Neural cell (in vitro differentiated cells): ENCODE data around the gene BPTF. TPM values are rescaled to one million over a fixed set of nuclear protein-coding genes. Genes with fewer than 3 reads are reported as not detected.

Source experiments
- H2AFZ ChIP-seq: fragments of 200-600, 300-800 bp; sonication (generic), shearing (Covaris generic); 2 replicates; pipeline ENCODE4 v1.6.0; 2014; ENCODE audit warnings: low read depth, mild to moderate bottlenecking, antibody characterized with exemption, low read length, moderate library complexity
- H3F3A ChIP-seq: fragments of 200-600 bp; shearing (Covaris generic); 2 replicates; pipeline ENCODE4 v1.6.1; 2016; ENCODE audit warnings: mild to moderate bottlenecking, moderate library complexity, mixed read lengths, antibody characterized with exemption, low read length; ENCODE audit not compliant: insufficient read depth, poor library complexity, severe bottlenecking
- H3K27ac ChIP-seq: fragments of 200-600, 300-800 bp; sonication (generic), shearing (Covaris generic); 2 replicates; pipeline ENCODE4 v1.5.1; 2014; ENCODE audit warnings: mild to moderate bottlenecking, low read length, moderate library complexity
- H3K27me3 ChIP-seq: fragments of 300-800, 200-600 bp; sonication (generic), shearing (Covaris generic); 2 replicates; pipeline ENCODE4 v1.6.0; 2014; ENCODE audit warnings: mild to moderate bottlenecking, low read depth, low read length, moderate library complexity; ENCODE audit not compliant: insufficient read depth
- H3K36me3 ChIP-seq: fragments of 300-800, 200-600 bp; sonication (generic), shearing (Covaris generic); 2 replicates; pipeline ENCODE4 v1.5.1; 2014; ENCODE audit warnings: mild to moderate bottlenecking, antibody characterized with exemption, low read length, moderate library complexity; ENCODE audit not compliant: insufficient read depth
- H3K4me2 ChIP-seq: fragments of 300-800, 200-600 bp; sonication (generic), shearing (Covaris generic); 2 replicates; pipeline ENCODE4 v1.6.0; 2014; ENCODE audit warnings: mild to moderate bottlenecking, low read length
- H3K4me3 ChIP-seq: fragments of 300-800, 200-600 bp; sonication (generic), shearing (Covaris generic); 2 replicates; pipeline ENCODE4 v1.5.1; 2014; ENCODE audit warnings: mild to moderate bottlenecking, low read length, moderate library complexity
- H3K79me2 ChIP-seq: fragments of 200-600 bp; shearing (Covaris generic); replicated peaks from 2 replicates; pipeline ENCODE4 v1.6.0; 2014; ENCODE audit warnings: mild to moderate bottlenecking, low read length, moderate library complexity; ENCODE audit not compliant: insufficient read depth
- H3K9ac ChIP-seq: fragments of 300-800, 200-600 bp; sonication (generic), shearing (Covaris generic); 2 replicates; pipeline ENCODE4 v1.6.1; 2016; ENCODE audit warnings: mild to moderate bottlenecking, low read length, mixed read lengths
- H3K9me2 ChIP-seq: fragments of 200-600 bp; shearing (Covaris generic); 2 replicates; pipeline ENCODE4 v1.6.1; 2016; ENCODE audit warnings: mild to moderate bottlenecking, low read length, mixed read lengths; ENCODE audit not compliant: insufficient read depth
- H3K9me3 ChIP-seq: fragments of 200-600, 300-800 bp; sonication (generic), shearing (Covaris generic); 2 replicates; pipeline ENCODE4 v1.6.1; 2016; ENCODE audit warnings: mild to moderate bottlenecking, mixed run types, low read length, moderate library complexity, mixed read lengths
- H4K20me1 ChIP-seq: fragments of 200-600 bp; shearing (Covaris generic); 2 replicates; pipeline ENCODE4 v1.6.1; 2016; ENCODE audit warnings: mild to moderate bottlenecking, mixed run types; ENCODE audit not compliant: insufficient read depth
- EP300 ChIP-seq: fragments of 450-650 bp; conservative IDR thresholded peaks from 2 replicates; pipeline ENCODE4 v1.6.1; 2014; ENCODE audit warnings: antibody characterized with exemption, mild to moderate bottlenecking, moderate library complexity; ENCODE audit not compliant: poor library complexity, severe bottlenecking
- EZH2 ChIP-seq: fragments of 200-600, 300-800 bp; shearing (Covaris generic), sonication (generic); IDR thresholded peaks from 2 replicates; pipeline ENCODE4 v1.6.1; 2014; ENCODE audit warnings: antibody characterized with exemption, low read length, borderline replicate concordance, mild to moderate bottlenecking; ENCODE audit not compliant: insufficient read depth, poor library complexity, severe bottlenecking
- MXI1 ChIP-seq: fragments of 450-650 bp; conservative IDR thresholded peaks from 2 replicates; pipeline ENCODE4 v1.6.1; 2014; ENCODE audit warnings: antibody characterized with exemption, mild to moderate bottlenecking; ENCODE audit not compliant: poor library complexity, severe bottlenecking
- POLR2AphosphoS5 ChIP-seq: IDR thresholded peaks from 2 replicates; pipeline ENCODE4 v1.6.1; 2012
- RAD21 ChIP-seq: fragments of 450-650 bp; conservative IDR thresholded peaks from 2 replicates; pipeline ENCODE4 v1.6.1; 2014; ENCODE audit warnings: antibody characterized with exemption, mild to moderate bottlenecking, moderate library complexity
- SMC3 ChIP-seq: fragments of 450-650 bp; conservative IDR thresholded peaks from 2 replicates; pipeline ENCODE4 v1.6.1; 2014; ENCODE audit warnings: antibody characterized with exemption, mild to moderate bottlenecking, moderate library complexity; ENCODE audit not compliant: poor library complexity
- TAF1 ChIP-seq: IDR thresholded peaks from 2 replicates; pipeline ENCODE4 v1.6.1; 2012; ENCODE audit warnings: low read depth
- polyA plus RNA-seq: library from polyadenylated mRNA; depleted of rRNA; stranded (reverse); fragments of >200 nt; gene quantifications from 2 replicates; pipeline ENCODE4 v1.2.3, GENCODE V29; 2014
- TF ChIP-seq, protein P1 (sequence below): IDR thresholded peaks from 2 replicates; pipeline ENCODE4 v1.6.1; 2012; ENCODE audit warnings: borderline replicate concordance
- TF ChIP-seq, protein P2 (sequence below): fragments of 450-650 bp; IDR thresholded peaks from 2 replicates; pipeline ENCODE4 v1.5.1; 2014; ENCODE audit warnings: antibody characterized with exemption, mild to moderate bottlenecking, moderate library complexity; ENCODE audit not compliant: poor library complexity, severe bottlenecking

Gene BPTF
- polyA plus RNA-seq, 1 donor from 2014 or later: 46.7 TPM

DNA sequence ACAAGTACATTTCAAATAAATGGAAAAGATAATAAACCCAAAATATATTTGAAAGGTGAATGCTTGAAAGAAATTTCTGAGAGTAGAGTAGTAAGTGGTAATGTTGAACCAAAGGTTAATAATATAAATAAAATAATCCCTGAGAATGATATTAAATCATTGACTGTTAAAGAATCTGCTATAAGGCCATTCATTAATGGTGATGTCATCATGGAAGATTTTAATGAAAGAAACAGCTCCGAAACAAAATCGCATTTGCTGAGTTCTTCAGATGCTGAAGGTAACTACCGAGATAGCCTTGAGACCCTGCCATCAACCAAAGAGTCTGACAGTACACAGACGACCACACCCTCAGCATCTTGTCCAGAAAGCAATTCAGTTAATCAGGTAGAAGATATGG, 86.8 kb downstream of the BPTF start:
- no peaks in the 10 kb centered on the region for H3K9me3 ChIP-seq
- H3K4me2 ChIP-seq: no peak overlapping the region
- peaks cover 11% of the 10 kb centered on the region for H3K36me3 ChIP-seq
- no peak overlapping the region for H2AFZ ChIP-seq
- no peaks in the 10 kb centered on the region for H3F3A ChIP-seq
- no peak overlapping the region for H3K4me3 ChIP-seq
- H3K9ac ChIP-seq: no peak overlapping the region
- H3K27ac ChIP-seq: no peak overlapping the region
- TF ChIP-seq SMC3: no peak
- TF ChIP-seq, protein P1, sequence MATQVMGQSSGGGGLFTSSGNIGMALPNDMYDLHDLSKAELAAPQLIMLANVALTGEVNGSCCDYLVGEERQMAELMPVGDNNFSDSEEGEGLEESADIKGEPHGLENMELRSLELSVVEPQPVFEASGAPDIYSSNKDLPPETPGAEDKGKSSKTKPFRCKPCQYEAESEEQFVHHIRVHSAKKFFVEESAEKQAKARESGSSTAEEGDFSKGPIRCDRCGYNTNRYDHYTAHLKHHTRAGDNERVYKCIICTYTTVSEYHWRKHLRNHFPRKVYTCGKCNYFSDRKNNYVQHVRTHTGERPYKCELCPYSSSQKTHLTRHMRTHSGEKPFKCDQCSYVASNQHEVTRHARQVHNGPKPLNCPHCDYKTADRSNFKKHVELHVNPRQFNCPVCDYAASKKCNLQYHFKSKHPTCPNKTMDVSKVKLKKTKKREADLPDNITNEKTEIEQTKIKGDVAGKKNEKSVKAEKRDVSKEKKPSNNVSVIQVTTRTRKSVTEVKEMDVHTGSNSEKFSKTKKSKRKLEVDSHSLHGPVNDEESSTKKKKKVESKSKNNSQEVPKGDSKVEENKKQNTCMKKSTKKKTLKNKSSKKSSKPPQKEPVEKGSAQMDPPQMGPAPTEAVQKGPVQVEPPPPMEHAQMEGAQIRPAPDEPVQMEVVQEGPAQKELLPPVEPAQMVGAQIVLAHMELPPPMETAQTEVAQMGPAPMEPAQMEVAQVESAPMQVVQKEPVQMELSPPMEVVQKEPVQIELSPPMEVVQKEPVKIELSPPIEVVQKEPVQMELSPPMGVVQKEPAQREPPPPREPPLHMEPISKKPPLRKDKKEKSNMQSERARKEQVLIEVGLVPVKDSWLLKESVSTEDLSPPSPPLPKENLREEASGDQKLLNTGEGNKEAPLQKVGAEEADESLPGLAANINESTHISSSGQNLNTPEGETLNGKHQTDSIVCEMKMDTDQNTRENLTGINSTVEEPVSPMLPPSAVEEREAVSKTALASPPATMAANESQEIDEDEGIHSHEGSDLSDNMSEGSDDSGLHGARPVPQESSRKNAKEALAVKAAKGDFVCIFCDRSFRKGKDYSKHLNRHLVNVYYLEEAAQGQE: no peak
- TF ChIP-seq RAD21: no peak
- no peak for TF ChIP-seq TAF1
- TF ChIP-seq, protein P2, sequence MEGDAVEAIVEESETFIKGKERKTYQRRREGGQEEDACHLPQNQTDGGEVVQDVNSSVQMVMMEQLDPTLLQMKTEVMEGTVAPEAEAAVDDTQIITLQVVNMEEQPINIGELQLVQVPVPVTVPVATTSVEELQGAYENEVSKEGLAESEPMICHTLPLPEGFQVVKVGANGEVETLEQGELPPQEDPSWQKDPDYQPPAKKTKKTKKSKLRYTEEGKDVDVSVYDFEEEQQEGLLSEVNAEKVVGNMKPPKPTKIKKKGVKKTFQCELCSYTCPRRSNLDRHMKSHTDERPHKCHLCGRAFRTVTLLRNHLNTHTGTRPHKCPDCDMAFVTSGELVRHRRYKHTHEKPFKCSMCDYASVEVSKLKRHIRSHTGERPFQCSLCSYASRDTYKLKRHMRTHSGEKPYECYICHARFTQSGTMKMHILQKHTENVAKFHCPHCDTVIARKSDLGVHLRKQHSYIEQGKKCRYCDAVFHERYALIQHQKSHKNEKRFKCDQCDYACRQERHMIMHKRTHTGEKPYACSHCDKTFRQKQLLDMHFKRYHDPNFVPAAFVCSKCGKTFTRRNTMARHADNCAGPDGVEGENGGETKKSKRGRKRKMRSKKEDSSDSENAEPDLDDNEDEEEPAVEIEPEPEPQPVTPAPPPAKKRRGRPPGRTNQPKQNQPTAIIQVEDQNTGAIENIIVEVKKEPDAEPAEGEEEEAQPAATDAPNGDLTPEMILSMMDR: no peak
- no peak for TF ChIP-seq EP300
- TF ChIP-seq POLR2AphosphoS5: no peak
- TF ChIP-seq EZH2: no peak
- TF ChIP-seq MXI1: no peak
- no peaks in the 10 kb centered on the region for H3K79me2 ChIP-seq
- H4K20me1 ChIP-seq: peaks cover 4% of the 10 kb centered on the region
- no peaks in the 10 kb centered on the region for H3K9me2 ChIP-seq
- H3K27me3 ChIP-seq: no peaks in the 10 kb centered on the region

DNA sequence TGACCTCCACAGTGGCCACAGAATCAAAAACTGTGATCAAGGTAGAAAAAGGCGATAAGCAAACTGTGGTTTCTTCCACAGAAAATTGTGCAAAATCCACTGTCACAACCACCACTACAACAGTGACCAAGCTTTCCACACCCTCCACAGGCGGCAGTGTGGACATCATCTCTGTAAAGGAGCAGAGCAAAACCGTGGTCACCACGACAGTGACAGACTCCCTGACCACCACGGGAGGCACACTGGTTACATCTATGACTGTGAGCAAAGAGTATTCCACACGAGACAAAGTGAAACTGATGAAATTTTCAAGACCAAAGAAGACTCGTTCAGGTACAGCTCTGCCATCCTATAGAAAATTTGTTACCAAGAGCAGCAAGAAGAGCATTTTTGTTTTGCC, 87.4 kb downstream of the BPTF start:
- Histone ChIP-seq H2AFZ (no peak overlapping the region), H3K36me3 (peaks cover 11% of the 10 kb centered on the region), H3F3A (no peaks in the 10 kb centered on the region), H3K27me3 (no peaks in the 10 kb centered on the region), H3K9ac (no peak overlapping the region), H3K79me2 (no peaks in the 10 kb centered on the region), H3K4me2 (no peak overlapping the region), H3K9me3 (no peaks in the 10 kb centered on the region), H4K20me1 (peaks cover 4% of the 10 kb centered on the region), H3K9me2 (no peaks in the 10 kb centered on the region), H3K4me3 (no peak overlapping the region), H3K27ac (no peak overlapping the region)
- TF ChIP-seq RAD21 (no peak), POLR2AphosphoS5 (no peak)

DNA sequence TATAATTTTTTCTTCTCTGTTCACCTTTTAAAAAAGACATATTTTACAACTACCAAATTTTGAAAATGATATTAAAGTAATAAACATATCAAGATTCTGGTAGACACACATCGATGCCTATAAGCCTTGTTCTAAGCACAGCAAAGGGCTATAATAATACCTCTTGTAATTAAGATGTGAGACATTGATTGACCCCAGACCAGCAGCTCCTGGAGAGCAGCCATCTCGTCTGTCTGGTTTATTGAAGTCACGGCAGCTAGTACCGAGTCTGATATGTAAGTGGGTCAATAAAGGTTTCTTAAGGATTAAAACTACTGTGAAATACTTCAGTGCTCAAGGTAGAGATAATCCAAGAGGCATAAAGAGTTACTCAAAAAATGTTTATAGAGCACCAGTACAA, 94.9 kb downstream of the BPTF start:
- Histone ChIP-seq H3K9me3 (no peaks in the 10 kb centered on the region), H3K27ac (no peak overlapping the region), H3K4me3 (no peak overlapping the region), H3K9me2 (no peaks in the 10 kb centered on the region), H3K27me3 (no peaks in the 10 kb centered on the region), H3K9ac (no peak overlapping the region), H2AFZ (no peak overlapping the region), H3K79me2 (no peaks in the 10 kb centered on the region), H3F3A (no peaks in the 10 kb centered on the region), H3K36me3 (no peaks in the 10 kb centered on the region), H4K20me1 (no peaks in the 10 kb centered on the region), H3K4me2 (no peak overlapping the region)
- TF ChIP-seq, protein P1: no peak
